PC-9 (cell line): ENCODE measurements around the gene MBTPS2. TPM values are rescaled to one million over a fixed set of nuclear protein-coding genes. Genes with fewer than 3 reads are reported as not detected.
A peak's percentile ranks its signal among the peaks of the same experiment; 100 is the strongest.

Experiments used
- BruUV-seq: library from RNA; stranded (reverse); fragments of 400-500 nt; replicated peaks from 2 replicates; lab custom pipeline; 2021; lab: Mats Ljungman, UMichigan
- CTCF ChIA-PET: fragments of 300-600 bp; sonication (Branson Sonifier 250); formaldehyde crosslinking; loops from one replicate; lab custom pipeline; 2022; ENCODE audit warnings: antibody characterized with exemption; lab: Charles Lee
- POLR2A ChIA-PET: fragments of 300-600 bp; sonication (Branson Sonifier 250); formaldehyde crosslinking; loops from one replicate; lab custom pipeline; 2022; ENCODE audit warnings: antibody characterized with exemption; ENCODE audit not compliant: unreplicated experiment; lab: Charles Lee
- DNase-seq, 2 experiments: peaks; one replicate each; pipeline versions ENCODE4 v3.0.0 to v3.0.0-alpha.2; 2015 to 2022; ENCODE audit warnings: mixed read lengths in 1 of 2
- H2AFZ ChIP-seq: fragments of 200-600 bp; sonication (generic); 2 replicates; pipeline ENCODE4 v1.8.1; 2017; ENCODE audit warnings: antibody characterized with exemption
- H3F3A ChIP-seq: fragments of 200-600 bp; sonication (generic); 2 replicates; pipeline ENCODE4 v1.8.1; 2017; ENCODE audit warnings: antibody characterized with exemption, mild to moderate bottlenecking, low read depth; ENCODE audit not compliant: insufficient read depth
- H3K27ac ChIP-seq: fragments of 200-600 bp; sonication (generic); 2 replicates; pipeline ENCODE4 v1.6.1; 2016; ENCODE audit warnings: mixed run types
- H3K27me3 ChIP-seq: fragments of 200-600 bp; sonication (generic); 2 replicates; pipeline ENCODE4 v1.6.1; 2016; ENCODE audit warnings: low read depth, mixed run types; ENCODE audit not compliant: insufficient read depth
- H3K36me3 ChIP-seq: fragments of 200-600 bp; sonication (generic); 2 replicates; pipeline ENCODE4 v1.6.1; 2016; ENCODE audit warnings: low read depth, mixed run types
- H3K4me1 ChIP-seq: fragments of 200-600 bp; sonication (generic); replicated peaks from 2 replicates; pipeline ENCODE4 v1.6.1; 2016; ENCODE audit warnings: mixed run types; ENCODE audit not compliant: insufficient read depth
- H3K4me2 ChIP-seq: fragments of 200-600 bp; sonication (generic); 2 replicates; pipeline ENCODE4 v1.6.1; 2017; ENCODE audit warnings: mixed run types
- H3K4me3 ChIP-seq: fragments of 200-600 bp; sonication (generic); 2 replicates; pipeline ENCODE4 v1.6.1; 2016; ENCODE audit warnings: mixed run types
- H3K79me2 ChIP-seq: fragments of 200-600 bp; sonication (generic); 2 replicates; pipeline ENCODE4 v1.6.1; 2017; ENCODE audit warnings: low read depth, mixed run types
- H3K9me2 ChIP-seq: fragments of 200-600 bp; sonication (generic); 2 replicates; pipeline ENCODE4 v1.8.1; 2017; ENCODE audit warnings: mild to moderate bottlenecking; ENCODE audit not compliant: insufficient read depth
- H3K9me3 ChIP-seq: fragments of 200-600 bp; sonication (generic); 2 replicates; pipeline ENCODE4 v1.8.1; 2016; ENCODE audit warnings: low read depth; ENCODE audit not compliant: insufficient read depth
- H4K20me1 ChIP-seq: fragments of 200-600 bp; sonication (generic); 2 replicates; pipeline ENCODE4 v1.8.1; 2017; ENCODE audit not compliant: insufficient read depth
- CTCF ChIP-seq: fragments of 200-600 bp; sonication (generic); conservative IDR thresholded peaks from 2 replicates; pipeline ENCODE4 v1.6.1; 2017; ENCODE audit warnings: mixed run types, antibody characterized with exemption, mild to moderate bottlenecking, moderate library complexity
- EZH2 ChIP-seq: fragments of 200-600 bp; sonication (generic); IDR thresholded peaks from 2 replicates; pipeline ENCODE4 v1.8.0; 2017; ENCODE audit warnings: antibody characterized with exemption, low read depth
- intact Hi-C: fragments of 100-400 bp; cut with micrococcal nuclease; formaldehyde crosslinking; loops from one replicate; pipeline ENCODE4 v1.10.0; 2022; ENCODE audit not compliant: unreplicated experiment
- total RNA-seq: library from RNA; stranded (reverse); gene quantifications from 2 replicates; pipeline ENCODE4 v1.2.3, GENCODE V29; 2021

Gene MBTPS2
- total RNA-seq, 1 experiment from 2014 or later: 16.9 TPM

- intact Hi-C loops: no loop called here
- Histone ChIP-seq H3K27ac (no peak overlapping the region), H3F3A (peaks cover 23% of the 10 kb centered on the region)
Observed at GRCh38 chrX:21930986-21931385, 91.6 kb downstream of the MBTPS2 start.

DNA sequence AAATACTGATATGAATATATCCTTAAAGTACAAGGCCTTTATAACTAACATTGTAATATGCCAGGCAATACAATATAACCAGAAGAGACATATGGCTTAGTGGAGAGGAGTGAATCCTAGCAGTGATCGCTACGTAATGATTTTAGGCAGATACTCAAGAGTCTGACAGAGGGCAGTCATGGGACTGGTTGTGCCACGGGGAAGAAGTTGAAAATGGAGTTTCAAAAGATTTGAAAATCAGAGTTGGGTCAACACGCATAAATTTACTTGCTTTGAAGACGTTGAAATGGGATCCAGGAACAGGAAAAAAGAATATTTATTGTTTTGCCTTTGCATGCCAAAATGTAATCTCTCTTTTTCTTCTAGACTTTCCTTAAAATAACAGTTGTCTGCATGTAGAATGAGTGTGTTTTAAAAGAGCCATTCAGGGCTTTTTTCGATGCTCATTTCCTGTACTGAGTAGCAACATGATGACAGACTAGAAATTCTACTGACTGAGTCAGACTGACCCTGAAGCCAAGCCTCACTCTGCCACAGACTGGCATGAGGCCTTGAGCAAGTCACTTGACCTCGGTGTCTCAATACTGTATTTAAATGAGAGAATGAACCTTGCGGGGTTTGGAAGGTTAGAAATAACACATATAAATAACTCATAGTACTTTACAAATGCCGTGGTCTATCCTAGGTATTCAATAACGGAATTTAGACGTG lies 93.0 kb downstream of the MBTPS2 start:
- no peak for TF ChIP-seq EZH2
- TF ChIP-seq CTCF: no peak
- H3K9me2 ChIP-seq: no peaks in the 10 kb centered on the region
- H3K27ac ChIP-seq: peak overlapping the region; percentile 91
- ChIA-PET CTCF (no interaction called here), POLR2A (no interaction called here)
- peaks cover 10% of the 10 kb centered on the region; the same call in 1 of the 2 replicates for H3F3A ChIP-seq
- BruUV-seq: TSS peak; percentile 23
- H3K4me2 ChIP-seq: peak overlapping the region; percentile 46
- peak; percentile 34 to 86 for DNase-seq
- H4K20me1 ChIP-seq: no peaks in the 10 kb centered on the region
- intact Hi-C loops: no loop called here
- no peaks in the 10 kb centered on the region for H3K79me2 ChIP-seq
- no peak overlapping the region for H3K4me3 ChIP-seq
- no peaks in the 10 kb centered on the region for H3K36me3 ChIP-seq
- H3K27me3 ChIP-seq: no peaks in the 10 kb centered on the region
- no peaks in the 10 kb centered on the region; the same call in 1 of the 2 replicates for H3K9me3 ChIP-seq
- H2AFZ ChIP-seq: peak overlapping the region; percentile 56; the same call in 1 of the 2 replicates
- peaks cover 22% of the 10 kb centered on the region for H3K4me1 ChIP-seq

More at GRCh38 chrX:21930986-21931385, 91.6 kb downstream of the MBTPS2 start:
- no TSS peak for BruUV-seq
- peaks cover 35% of the 10 kb centered on the region for H3K4me1 ChIP-seq
- H2AFZ ChIP-seq: no peak overlapping the region
- no peak overlapping the region for H3K4me2 ChIP-seq
- no peaks in the 10 kb centered on the region for H3K27me3 ChIP-seq
- H3K9me3 ChIP-seq: no peaks in the 10 kb centered on the region; the same call in 1 of the 2 replicates
- H3K79me2 ChIP-seq: no peaks in the 10 kb centered on the region
- POLR2A ChIA-PET: no interaction called here
- no peaks in the 10 kb centered on the region for H3K9me2 ChIP-seq
- no peak for DNase-seq
- no peak overlapping the region for H3K4me3 ChIP-seq
- CTCF ChIA-PET: no interaction called here
- no peaks in the 10 kb centered on the region for H3K36me3 ChIP-seq
- TF ChIP-seq CTCF (no peak), EZH2 (no peak)
- no peaks in the 10 kb centered on the region for H4K20me1 ChIP-seq

DNA sequence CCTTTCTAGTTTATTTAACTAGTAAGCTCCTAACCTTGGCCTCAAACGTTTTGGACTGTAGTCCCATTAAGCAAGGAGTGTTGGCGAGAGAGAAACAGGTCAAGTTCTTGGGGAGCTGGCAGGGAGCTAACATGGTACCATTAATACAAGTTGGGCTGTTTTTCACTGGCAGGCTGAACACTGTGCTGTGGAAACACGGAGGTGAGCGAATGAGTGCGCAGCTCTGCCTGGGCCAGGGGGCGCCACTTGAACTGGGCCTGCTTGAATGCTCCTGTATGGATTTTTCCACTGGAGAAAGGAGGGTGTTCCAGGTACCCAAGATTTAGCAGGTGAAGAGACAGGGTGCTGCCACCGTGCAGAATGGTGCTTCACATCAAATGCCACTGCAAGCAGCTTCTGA lies 93.7 kb downstream of the MBTPS2 start:
- no peaks in the 10 kb centered on the region for H3K9me3 ChIP-seq
- intact Hi-C loops: no loop called here
- TSS peak; percentile 65 for BruUV-seq
- POLR2A ChIA-PET: no interaction called here
- H3K4me1 ChIP-seq: peaks cover 20% of the 10 kb centered on the region
- no peak for DNase-seq
- no peak overlapping the region for H3K4me3 ChIP-seq
- H4K20me1 ChIP-seq: no peaks in the 10 kb centered on the region
- no peaks in the 10 kb centered on the region for H3K79me2 ChIP-seq
- no peak overlapping the region for H2AFZ ChIP-seq
- CTCF ChIA-PET: no interaction called here
- H3K27ac ChIP-seq: peak overlapping the region; percentile 91
- peaks cover 8% of the 10 kb centered on the region; the same call in 1 of the 2 replicates for H3F3A ChIP-seq
- H3K4me2 ChIP-seq: peak overlapping the region; percentile 46; the same call in 1 of the 2 replicates
- no peaks in the 10 kb centered on the region for H3K9me2 ChIP-seq
- no peaks in the 10 kb centered on the region for H3K36me3 ChIP-seq
- H3K27me3 ChIP-seq: no peaks in the 10 kb centered on the region
- TF ChIP-seq CTCF: no peak
- no peak for TF ChIP-seq EZH2
